ENCODE measurements around the gene CNTNAP2. TPM values are rescaled to one million over a fixed set of nuclear protein-coding genes. Genes with fewer than 3 reads are reported as not detected.

The CNTNAP2 gene
- total and polyA plus RNA-seq, 9 of the 15 experiments (the other 6 are each of a cell fraction or from before 2014, with no cell fraction given) = 0.04 to 0.62 (median 0.09) TPM; not detected in 4

- TF ChIP-seq ATF3 (IDR thresholded peaks at IDR 0.05) (no peak), ATF3 (CRISPR knock-in tag; conservative IDR thresholded peaks at IDR 0.05) (no peak), ZNF696 (CRISPR knock-in tag; conservative IDR thresholded peaks at IDR 0.05) (no peak), CBX1 (IDR thresholded peaks at IDR 0.05; ENCODE audit: low read depth) (no peak), SMARCA4 (IDR thresholded peaks at IDR 0.05) (no peak)
Observed at GRCh38 chr7:147015999-147016398, 899.4 kb downstream of the CNTNAP2 start (continued).

GRCh38 chr7:147022056-147022455 lies 905.5 kb downstream of the CNTNAP2 start:
- no peaks in the 10 kb centered on the region for H3K27me3 ChIP-seq (ENCODE audit: control insufficient read depth in 2 of 2, insufficient read depth in 2 of 2, low read length in 2 of 2)
- BruUV-seq (replicated peaks) = no TSS peak
- no peaks in the 10 kb centered on the region for H3K36me3 ChIP-seq (ENCODE audit: control insufficient read depth, insufficient read depth, low read length)
- WGBS (ENCODE audit: insufficient coverage, low coverage, missing lambda C conversion rate) = 4% methylated on average over 2 of the region's 2 CpGs
- no peaks in the 10 kb centered on the region for H3K4me1 ChIP-seq (replicated peaks in 1 of 2; ENCODE audit: control insufficient read depth in 2 of 2, insufficient read depth in 2 of 2, low read length in 2 of 2)
- H3K27ac ChIP-seq (ENCODE audit: extremely low read depth, low read depth, low read length) = no peak overlapping the region
- no peak for TF ChIP-seq MTA3 (IDR thresholded peaks at IDR 0.05; ENCODE audit: borderline replicate concordance)
- no peak for TF ChIP-seq ESRRB (CRISPR knock-in tag; IDR thresholded peaks at IDR 0.05; ENCODE audit: borderline replicate concordance)
- no peak for TF ChIP-seq STAT6 (CRISPR knock-in tag; IDR thresholded peaks at IDR 0.05)
- H2AFZ ChIP-seq (ENCODE audit: low read depth, low read length) = no peak overlapping the region
- no peak overlapping the region for H3K9ac ChIP-seq (ENCODE audit: insufficient read depth in 1 of 2, low read depth in 2 of 2, low read length in 2 of 2)
- no peaks in the 10 kb centered on the region for H3K79me2 ChIP-seq (ENCODE audit: control insufficient read depth, insufficient read depth, low read length)
- no peaks in the 10 kb centered on the region for H4K20me1 ChIP-seq (replicated peaks; ENCODE audit: control insufficient read depth, insufficient read depth, low read length)
- no peak overlapping the region for H3K4me3 ChIP-seq
- no peak for DNase-seq (ENCODE audit: extremely low read depth in 1 of 4, low spot score in 3 of 4)
- in situ Hi-C loops (cut with MboI) = no loop called here
- POLR2A ChIA-PET = no interaction called here
- no peak for ATAC-seq
- CTCF ChIA-PET (ENCODE audit: low intra/inter-chr PET ratio) = no interaction called here
- H3K9me1 ChIP-seq (ENCODE audit: control insufficient read depth, insufficient read depth, low read length) = no peaks in the 10 kb centered on the region
- no peaks in the 10 kb centered on the region; the same call in 1 of the 2 replicates for H3K9me3 ChIP-seq (replicated peaks; ENCODE audit: control insufficient read depth, insufficient read depth, low read depth, low read length)
- intact Hi-C loops (cut with micrococcal nuclease) = no loop called here
- no peak overlapping the region for H3K4me2 ChIP-seq (ENCODE audit: insufficient read depth, low read length)
- no peak for FAIRE-seq
